ENCODE data around the gene HYAL1.

Gene HYAL1

GRCh38 chr3:50303013-50303815, at the start of gene HYAL1:
Gene HYAL1 (minus strand): TSS chr3:50303574. CDS start chr3:50302956, 618 bp downstream.
- peaks cover 0 to 5% (median 0%) of the 10 kb centered on the region in 11 experiments; a peak in 4 of 22 replicates for H4K20me1 ChIP-seq
- H3K27me3 ChIP-seq, result no peaks in the 10 kb centered on the region
- H3K9me3 ChIP-seq (replicated peaks in 1 of 11), result peaks cover 15 to 26% (median 23%) of the 10 kb centered on the region in 11 experiments
- no peak within 1 kb of the TSS for H3K27ac ChIP-seq
- H3K4me1 ChIP-seq, result peaks cover 16 to 31% (median 19%) of the 10 kb centered on the region in 10 experiments
- no peak within 1 kb of the TSS for H3K4me2 ChIP-seq
- H3K4me3 ChIP-seq, result no peak within 1 kb of the TSS
- no peak for TF ChIP-seq Cebpa-rat (IDR thresholded peaks at IDR 0.05)
- H3K9ac ChIP-seq, result peak within 1 kb of the TSS in 2 of 11 experiments; percentile 5 to 29; a peak in 1 of 22 replicates
- peaks cover 0 to 20% (median 6%) of the 10 kb centered on the region in 11 experiments; a peak in 11 of 22 replicates for H3K36me3 ChIP-seq

GRCh38 chr3:50352781-50353180, 49.4 kb upstream of the HYAL1 start:
- TF ChIP-seq Cebpa-rat (IDR thresholded peaks at IDR 0.05), result no peak

GRCh38 chr3:50351323-50351697, 47.9 kb upstream of the HYAL1 start:
- H3K4me2 ChIP-seq, result peak overlapping the region; percentile 95 to 99 (median 98)
- no peak for TF ChIP-seq Cebpa-rat (IDR thresholded peaks at IDR 0.05)
- peak overlapping the region in 10 of 11 experiments; percentile 81 to 93 (median 90); a peak in 17 of 22 replicates for H3K27ac ChIP-seq
- peaks cover 38 to 94% (median 74%) of the 10 kb centered on the region in 10 experiments for H3K4me1 ChIP-seq
- peaks cover 0 to 2% (median 0%) of the 10 kb centered on the region in 11 experiments; a peak in 4 of 22 replicates for H3K27me3 ChIP-seq
- peaks cover 40 to 66% (median 53%) of the 10 kb centered on the region in 11 experiments for H4K20me1 ChIP-seq
- peaks cover 34 to 71% (median 63%) of the 10 kb centered on the region in 11 experiments for H3K36me3 ChIP-seq
- H3K9me3 ChIP-seq (replicated peaks in 1 of 11), result no peaks in the 10 kb centered on the region
- peak overlapping the region; percentile 82 to 91 (median 86); a peak in 21 of 22 replicates for H3K9ac ChIP-seq
- peak overlapping the region; percentile 60 to 82 (median 72) for H3K4me3 ChIP-seq

More at GRCh38 chr3:50352781-50353180, 49.4 kb upstream of the HYAL1 start:
- Histone ChIP-seq H4K20me1 (peaks cover 55 to 81% (median 67%) of the 10 kb centered on the region in 11 experiments), H3K36me3 (peaks cover 42 to 81% (median 72%) of the 10 kb centered on the region in 11 experiments), H3K4me2 (peak overlapping the region in 5 of 11 experiments; percentile 97 to 99 (median 99); a peak in 9 of 22 replicates), H3K27me3 (no peaks in the 10 kb centered on the region), H3K9me3 (replicated peaks in 1 of 11) (no peaks in the 10 kb centered on the region), H3K4me1 (peaks cover 53 to 95% (median 78%) of the 10 kb centered on the region in 10 experiments), H3K4me3 (no peak overlapping the region; a peak in 1 of 20 replicates), H3K9ac (peak overlapping the region in 9 of 11 experiments; percentile 18 to 53 (median 45); a peak in 9 of 22 replicates), H3K27ac (peak overlapping the region in 8 of 11 experiments; percentile 30 to 87 (median 45); a peak in 12 of 22 replicates)

GRCh38 chr3:50350527-50351322, 47.4 kb upstream of the HYAL1 start, which contains the start of the genes CYB561D2 and NPRL2:
Gene CYB561D2 (plus strand): TSS chr3:50350862. CDS start chr3:50351434, 572 bp downstream.
Gene NPRL2 (minus strand): TSS chr3:50350775. CDS start chr3:50350652, 123 bp downstream.
- Histone ChIP-seq H3K9me3 (replicated peaks in 1 of 11) (no peaks in the 10 kb centered on the region), H3K27ac (peak within 1 kb of the TSS; percentile 81 to 93 (median 89)), H4K20me1 (peaks cover 35 to 61% (median 47%) of the 10 kb centered on the region in 11 experiments; a peak in 21 of 22 replicates)

GRCh38 chr3:50350213-50350526, 46.8 kb upstream of the HYAL1 start:
- H3K27ac ChIP-seq, result peak overlapping the region in 10 of 11 experiments; percentile 81 to 93 (median 90); a peak in 21 of 22 replicates
- peaks cover 0 to 14% (median 9%) of the 10 kb centered on the region in 11 experiments; a peak in 11 of 22 replicates for H3K27me3 ChIP-seq
- peaks cover 23 to 60% (median 51%) of the 10 kb centered on the region in 11 experiments for H3K36me3 ChIP-seq
- H3K4me2 ChIP-seq, result peak overlapping the region; percentile 95 to 99 (median 98)
- H3K9me3 ChIP-seq (replicated peaks in 1 of 11), result no peaks in the 10 kb centered on the region
- TF ChIP-seq Cebpa-rat (IDR thresholded peaks at IDR 0.05), result no peak
- peak overlapping the region; percentile 60 to 82 (median 72) for H3K4me3 ChIP-seq
- peak overlapping the region; percentile 82 to 91 (median 86) for H3K9ac ChIP-seq
- peaks cover 41 to 94% (median 74%) of the 10 kb centered on the region in 10 experiments for H3K4me1 ChIP-seq
- H4K20me1 ChIP-seq, result peaks cover 29 to 55% (median 42%) of the 10 kb centered on the region in 11 experiments; a peak in 21 of 22 replicates

More at GRCh38 chr3:50350527-50351322, 47.4 kb upstream of the HYAL1 start, which contains the start of the genes CYB561D2 and NPRL2:
- peak within 1 kb of the TSS; percentile 95 to 99 (median 98) for H3K4me2 ChIP-seq
- H3K27me3 ChIP-seq, result peaks cover 0 to 8% (median 3%) of the 10 kb centered on the region in 11 experiments; a peak in 8 of 22 replicates
- peak within 1 kb of the TSS; percentile 60 to 82 (median 72) for H3K4me3 ChIP-seq
- H3K9ac ChIP-seq, result peak within 1 kb of the TSS; percentile 82 to 91 (median 86)
- H3K36me3 ChIP-seq, result peaks cover 29 to 65% (median 57%) of the 10 kb centered on the region in 11 experiments
- TF ChIP-seq Cebpa-rat (IDR thresholded peaks at IDR 0.05), result no peak
- peaks cover 38 to 94% (median 74%) of the 10 kb centered on the region in 10 experiments for H3K4me1 ChIP-seq

- peak overlapping the region in 4 of 11 experiments; percentile 7 to 29 (median 20); a peak in 4 of 22 replicates for H3K4me2 ChIP-seq
- H3K9me3 ChIP-seq (replicated peaks in 1 of 11), result no peaks in the 10 kb centered on the region
- H3K4me1 ChIP-seq, result peaks cover 54 to 94% (median 74%) of the 10 kb centered on the region in 10 experiments
- no peak for TF ChIP-seq Cebpa-rat (IDR thresholded peaks at IDR 0.05)
- peaks cover 0 to 31% (median 25%) of the 10 kb centered on the region in 11 experiments; a peak in 21 of 22 replicates for H3K36me3 ChIP-seq
- H3K4me3 ChIP-seq, result no peak overlapping the region
- peak overlapping the region in 5 of 11 experiments; percentile 15 to 89 (median 18); a peak in 3 of 22 replicates for H3K9ac ChIP-seq
- peak overlapping the region in 1 of 11 experiments; percentile 11; a peak in 1 of 22 replicates for H3K27ac ChIP-seq
- peaks cover 0 to 19% (median 11%) of the 10 kb centered on the region in 11 experiments; a peak in 11 of 22 replicates for H3K27me3 ChIP-seq
- H4K20me1 ChIP-seq, result peaks cover 4 to 26% (median 13%) of the 10 kb centered on the region in 11 experiments; a peak in 20 of 22 replicates
These were observed 43.9 kb upstream of the HYAL1 start for GRCh38 chr3:50347187-50347813.

- H3K4me3 ChIP-seq, result peak within 1 kb of the TSS; percentile 31 to 62 (median 48); a peak in 19 of 20 replicates
- TF ChIP-seq Cebpa-rat (IDR thresholded peaks at IDR 0.05), result no peak
- H3K27ac ChIP-seq, result peak within 1 kb of the TSS in 6 of 11 experiments; percentile 4 to 64 (median 50); a peak in 10 of 22 replicates
- H3K4me2 ChIP-seq, result peak within 1 kb of the TSS; percentile 86 to 97 (median 93)
- H3K36me3 ChIP-seq, result peaks cover 0 to 22% (median 18%) of the 10 kb centered on the region in 11 experiments; a peak in 19 of 22 replicates
- no peaks in the 10 kb centered on the region for H3K9me3 ChIP-seq (replicated peaks in 1 of 11)
- H4K20me1 ChIP-seq, result peaks cover 0 to 13% (median 0%) of the 10 kb centered on the region in 11 experiments; a peak in 5 of 22 replicates
- peaks cover 55 to 94% (median 76%) of the 10 kb centered on the region in 10 experiments for H3K4me1 ChIP-seq
- peaks cover 0 to 31% (median 14%) of the 10 kb centered on the region in 11 experiments; a peak in 12 of 22 replicates for H3K27me3 ChIP-seq
- H3K9ac ChIP-seq, result peak within 1 kb of the TSS; percentile 36 to 67 (median 62); a peak in 20 of 22 replicates
These were observed 42.3 kb upstream of the HYAL1 start, which contains the start of gene ZMYND10 for GRCh38 chr3:50345586-50346234. Gene ZMYND10 (minus strand): TSS chr3:50345732. CDS start chr3:50345579, 153 bp downstream.

All from BLaER1 treated with 17β-estradiol and CSF1 and Interleukin-3, amounts not matched to agents 10 nM and 100 nM (cell line).